ENCODE data around the gene IL2RA.

The IL2RA gene

DNA sequence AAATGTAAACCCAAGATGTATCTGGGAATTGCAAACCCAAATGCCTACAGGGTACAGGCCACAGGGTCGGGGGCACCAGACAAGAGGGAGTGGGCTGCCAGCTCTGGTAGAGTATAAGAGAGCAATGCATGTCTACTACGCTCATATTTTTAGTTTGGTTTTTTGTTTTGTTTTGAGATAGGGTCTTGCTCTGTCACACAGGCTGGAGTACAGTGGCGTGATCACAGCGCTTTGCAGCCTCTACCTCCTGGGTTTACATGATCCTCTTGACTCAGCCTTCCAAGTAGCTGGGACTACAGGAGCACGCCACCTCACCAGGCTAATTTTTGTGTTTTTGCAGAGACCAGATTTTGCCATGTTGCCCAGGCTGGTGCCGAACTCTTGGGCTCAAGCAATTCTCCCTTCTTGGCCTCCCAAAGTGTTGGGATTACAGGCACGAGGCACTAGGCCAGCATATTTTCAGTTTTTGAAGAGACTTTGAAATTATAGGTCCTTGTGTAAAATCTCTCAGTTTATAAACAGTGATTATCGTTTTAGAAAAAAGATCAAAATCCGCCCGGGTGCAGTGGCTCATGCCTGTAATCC, 73.7 kb downstream of the IL2RA start:
- Histone ChIP-seq H2AFZ (ENCODE audit: low read length) (no peak overlapping the region), H2AK5ac (ENCODE audit: low read depth, low read length) (no peak overlapping the region), H2BK15ac (ENCODE audit: low read length) (no peak overlapping the region), H3K4me1 (ENCODE audit: control insufficient read depth in 2 of 2, insufficient read depth in 1 of 2, low read depth in 1 of 2, low read length in 2 of 2) (no peaks in the 10 kb centered on the region), H3K4me3 (ENCODE audit: low read length in 2 of 2) (no peak overlapping the region), H2BK12ac (ENCODE audit: low read length) (no peak overlapping the region), H3K27me3 (ENCODE audit: control insufficient read depth in 3 of 3, insufficient read depth in 3 of 3, low read depth in 1 of 3, low read length in 3 of 3) (peaks cover 0 to 21% (median 2%) of the 10 kb centered on the region in 3 experiments), H3K36me3 (replicated peaks in 1 of 2; ENCODE audit: control insufficient read depth in 2 of 2, insufficient read depth in 2 of 2, low read length in 2 of 2) (no peaks in the 10 kb centered on the region), H3K14ac (ENCODE audit: low read length) (no peak overlapping the region), H3K27ac (replicated peaks; ENCODE audit: low read length) (no peak overlapping the region), H3K18ac (ENCODE audit: low read length) (no peak overlapping the region), H3K9ac (ENCODE audit: low read depth, low read length, poor library complexity) (no peak overlapping the region), H3K9me3 (replicated peaks in 1 of 2; ENCODE audit: control insufficient read depth in 2 of 2, insufficient read depth in 1 of 2, low read depth in 1 of 2, low read length in 2 of 2) (peaks cover 0 to 2% of the 10 kb centered on the region in 2 donors), H3K4ac (ENCODE audit: low read length) (no peak overlapping the region), H4K91ac (ENCODE audit: low read depth, low read length, poor library complexity) (no peak overlapping the region), H4K8ac (ENCODE audit: low read depth, low read length) (no peak overlapping the region), H3K23ac (ENCODE audit: low read depth, low read length, poor library complexity) (no peak overlapping the region), H2BK120ac (ENCODE audit: low read depth, low read length) (no peak overlapping the region), H3K79me1 (ENCODE audit: low read depth, low read length) (no peaks in the 10 kb centered on the region), H3K4me2 (ENCODE audit: insufficient read depth, low read length, poor library complexity, severe bottlenecking) (no peak overlapping the region), H2BK5ac (ENCODE audit: low read length) (no peak overlapping the region)
- DNase-seq (ENCODE audit: low spot score): no peak
- no CpG with 5 or more reads among the region's 10 CpGs for WGBS, 2 donors (ENCODE audit: extremely low coverage in 2 of 2, insufficient read length in 2 of 2, insufficient replicate concordance in 1 of 2)

- Histone ChIP-seq H3K27me3 (ENCODE audit: control insufficient read depth in 3 of 3, insufficient read depth in 3 of 3, low read depth in 1 of 3, low read length in 3 of 3) (peaks cover 0 to 26% (median 2%) of the 10 kb centered on the region in 3 experiments), H2BK120ac (ENCODE audit: low read depth, low read length) (no peak overlapping the region), H3K9me3 (replicated peaks in 1 of 2; ENCODE audit: control insufficient read depth in 2 of 2, insufficient read depth in 1 of 2, low read depth in 1 of 2, low read length in 2 of 2) (peaks cover 0 to 2% of the 10 kb centered on the region in 2 donors), H3K4me2 (ENCODE audit: insufficient read depth, low read length, poor library complexity, severe bottlenecking) (no peak overlapping the region), H3K27ac (replicated peaks; ENCODE audit: low read length) (no peak overlapping the region), H2BK15ac (ENCODE audit: low read length) (no peak overlapping the region), H4K91ac (ENCODE audit: low read depth, low read length, poor library complexity) (no peak overlapping the region), H3K79me1 (ENCODE audit: low read depth, low read length) (no peaks in the 10 kb centered on the region), H3K18ac (ENCODE audit: low read length) (no peak overlapping the region), H3K9ac (ENCODE audit: low read depth, low read length, poor library complexity) (no peak overlapping the region), H3K4ac (ENCODE audit: low read length) (no peak overlapping the region), H2BK12ac (ENCODE audit: low read length) (no peak overlapping the region), H3K4me3 (ENCODE audit: low read length in 2 of 2) (no peak overlapping the region), H2AFZ (ENCODE audit: low read length) (no peak overlapping the region), H3K36me3 (replicated peaks in 1 of 2; ENCODE audit: control insufficient read depth in 2 of 2, insufficient read depth in 2 of 2, low read length in 2 of 2) (no peaks in the 10 kb centered on the region), H3K23ac (ENCODE audit: low read depth, low read length, poor library complexity) (no peak overlapping the region), H2AK5ac (ENCODE audit: low read depth, low read length) (no peak overlapping the region), H2BK5ac (ENCODE audit: low read length) (no peak overlapping the region), H3K14ac (ENCODE audit: low read length) (no peak overlapping the region), H3K4me1 (ENCODE audit: control insufficient read depth in 2 of 2, insufficient read depth in 1 of 2, low read depth in 1 of 2, low read length in 2 of 2) (no peaks in the 10 kb centered on the region), H4K8ac (ENCODE audit: low read depth, low read length) (no peak overlapping the region)
- no CpG with 5 or more reads among the region's 4 CpGs for WGBS, 2 donors (ENCODE audit: extremely low coverage in 2 of 2, insufficient read length in 2 of 2, insufficient replicate concordance in 1 of 2)
- DNase-seq (ENCODE audit: low spot score): no peak
Observed at GRCh38 chr10:5987747-5988146, 74.4 kb downstream of the IL2RA start.

- Histone ChIP-seq H3K27ac (replicated peaks; ENCODE audit: low read length) (no peak overlapping the region), H2BK120ac (ENCODE audit: low read depth, low read length) (no peak overlapping the region), H3K27me3 (ENCODE audit: control insufficient read depth in 3 of 3, insufficient read depth in 3 of 3, low read depth in 1 of 3, low read length in 3 of 3) (peaks cover 0 to 44% (median 6%) of the 10 kb centered on the region in 3 experiments), H2BK5ac (ENCODE audit: low read length) (no peak overlapping the region), H3K4me3 (ENCODE audit: low read length in 2 of 2) (no peak overlapping the region), H2BK15ac (ENCODE audit: low read length) (no peak overlapping the region), H2AK5ac (ENCODE audit: low read depth, low read length) (no peak overlapping the region), H3K4ac (ENCODE audit: low read length) (no peak overlapping the region), H3K4me1 (ENCODE audit: control insufficient read depth in 2 of 2, insufficient read depth in 1 of 2, low read depth in 1 of 2, low read length in 2 of 2) (no peaks in the 10 kb centered on the region), H3K18ac (ENCODE audit: low read length) (no peak overlapping the region), H2AFZ (ENCODE audit: low read length) (no peak overlapping the region), H4K8ac (ENCODE audit: low read depth, low read length) (no peak overlapping the region), H3K14ac (ENCODE audit: low read length) (no peak overlapping the region), H3K4me2 (ENCODE audit: insufficient read depth, low read length, poor library complexity, severe bottlenecking) (no peak overlapping the region), H2BK12ac (ENCODE audit: low read length) (no peak overlapping the region), H3K79me1 (ENCODE audit: low read depth, low read length) (no peaks in the 10 kb centered on the region), H4K91ac (ENCODE audit: low read depth, low read length, poor library complexity) (no peak overlapping the region), H3K9me3 (replicated peaks in 1 of 2; ENCODE audit: control insufficient read depth in 2 of 2, insufficient read depth in 1 of 2, low read depth in 1 of 2, low read length in 2 of 2) (no peaks in the 10 kb centered on the region), H3K9ac (ENCODE audit: low read depth, low read length, poor library complexity) (no peak overlapping the region), H3K36me3 (replicated peaks in 1 of 2; ENCODE audit: control insufficient read depth in 2 of 2, insufficient read depth in 2 of 2, low read length in 2 of 2) (no peaks in the 10 kb centered on the region), H3K23ac (ENCODE audit: low read depth, low read length, poor library complexity) (no peak overlapping the region)
- WGBS, 2 donors (ENCODE audit: extremely low coverage in 2 of 2, insufficient read length in 2 of 2, insufficient replicate concordance in 1 of 2): no CpG with 5 or more reads among the region's 5 CpGs
- no peak for DNase-seq (ENCODE audit: low spot score)
Observed at GRCh38 chr10:5985029-5985428, 77.1 kb downstream of the IL2RA start.

GRCh38 chr10:5983774-5984173, 78.4 kb downstream of the IL2RA start:
- no peak overlapping the region for H3K18ac ChIP-seq (ENCODE audit: low read length)
- H2AFZ ChIP-seq (ENCODE audit: low read length): no peak overlapping the region
- H3K4me2 ChIP-seq (ENCODE audit: insufficient read depth, low read length, poor library complexity, severe bottlenecking): no peak overlapping the region
- H3K14ac ChIP-seq (ENCODE audit: low read length): no peak overlapping the region
- no peaks in the 10 kb centered on the region for H3K79me1 ChIP-seq (ENCODE audit: low read depth, low read length)
- no peak overlapping the region for H3K4me3 ChIP-seq (ENCODE audit: low read length in 2 of 2)
- H3K4ac ChIP-seq (ENCODE audit: low read length): no peak overlapping the region
- H2BK5ac ChIP-seq (ENCODE audit: low read length): no peak overlapping the region
- no peak overlapping the region for H2BK12ac ChIP-seq (ENCODE audit: low read length)
- H3K27me3 ChIP-seq (ENCODE audit: control insufficient read depth in 3 of 3, insufficient read depth in 3 of 3, low read depth in 1 of 3, low read length in 3 of 3): peaks cover 0 to 56% (median 6%) of the 10 kb centered on the region in 3 experiments
- no peaks in the 10 kb centered on the region for H3K4me1 ChIP-seq (ENCODE audit: control insufficient read depth in 2 of 2, insufficient read depth in 1 of 2, low read depth in 1 of 2, low read length in 2 of 2)
- no peak overlapping the region for H2BK120ac ChIP-seq (ENCODE audit: low read depth, low read length)
- H3K9me3 ChIP-seq (replicated peaks in 1 of 2; ENCODE audit: control insufficient read depth in 2 of 2, insufficient read depth in 1 of 2, low read depth in 1 of 2, low read length in 2 of 2): no peaks in the 10 kb centered on the region
- H2BK15ac ChIP-seq (ENCODE audit: low read length): no peak overlapping the region
- no peak overlapping the region for H3K23ac ChIP-seq (ENCODE audit: low read depth, low read length, poor library complexity)
- DNase-seq (ENCODE audit: low spot score): no peak
- WGBS, 2 donors (ENCODE audit: extremely low coverage in 2 of 2, insufficient read length in 2 of 2, insufficient replicate concordance in 1 of 2): no CpG with 5 or more reads among the region's 9 CpGs
- peak overlapping the region; percentile 55 for H4K8ac ChIP-seq (ENCODE audit: low read depth, low read length)
- H4K91ac ChIP-seq (ENCODE audit: low read depth, low read length, poor library complexity): no peak overlapping the region
- no peak overlapping the region for H3K9ac ChIP-seq (ENCODE audit: low read depth, low read length, poor library complexity)
- no peak overlapping the region for H2AK5ac ChIP-seq (ENCODE audit: low read depth, low read length)
- no peak overlapping the region for H3K27ac ChIP-seq (replicated peaks; ENCODE audit: low read length)
- no peaks in the 10 kb centered on the region for H3K36me3 ChIP-seq (replicated peaks in 1 of 2; ENCODE audit: control insufficient read depth in 2 of 2, insufficient read depth in 2 of 2, low read length in 2 of 2)
